Heart left ventricle (tissue), 13 donors: ENCODE data around the gene PJA1.

ENCODE experiments used
- CTCF ChIP-seq, 12 donors: fragments of 200-600 bp; sonication (generic) in 4 of 12; IDR thresholded peaks; one replicate each; pipeline versions ENCODE4 v1.5.0 to v1.8.0; 2018 to 2022; ENCODE audit warnings: antibody characterized with exemption in 12 of 12, mild to moderate bottlenecking in 5 of 12
- POLR2A ChIP-seq, 2 donors: fragments of 450-650 bp; IDR thresholded peaks; one replicate each; pipeline ENCODE4 v1.6.1; 2017; ENCODE audit warnings: antibody characterized with exemption in 2 of 2, mild to moderate bottlenecking in 2 of 2, moderate library complexity in 2 of 2
- donor health status: ischemic (EF 13 %, LVEDD 7.1; RV severe dilation, severe dysfunction).
- donor health status: DM: no; HTN: yes; CAD: no.
- donor health status: DM: no; HTN: no; CAD: no.
- donor health status: ischemic (EF 25% LVEDD 6.9; RV normal size, moderate dysfunction).
- donor health status: ischemic (EF 25% LVEDD 5.7; RV mildly dilated, moderate dysfunction).
- donor health status: ischemic (EF 35%, LVEDD 5.7; RV mildly dilated, moderate dysfunction).
- donor health status: nonischemic (EF 11% LVEDD 7.7; RV severe dilation, severe dysfunction).
- donor health status: DM: yes; HTN: yes; CAD: no.
- donor health status: PGD.
- donor health status: ischemic (EF 29% LVEDD 5.4; RV normal size, mild dysfunction).
- donor health status: nonischemic (EF 23%, LVEDD 6.1; RV moderate dilation, normal function).

- TF ChIP-seq CTCF (IDR thresholded peaks at IDR 0.05) (no peak), POLR2A (IDR thresholded peaks at IDR 0.05) (no peak)
Measured at GRCh38 chrX:69214463-69214862, 49.2 kb upstream of the PJA1 start.
